AML-193 (cell line): ENCODE data around the gene CTSC.
A peak's percentile ranks its signal among the peaks of the same experiment; 100 is the strongest.
"Not testable (repeated sequence)": the region's sequence is repeated elsewhere in the genome, so short reads cannot be mapped to it uniquely, and the experiment has no call there.

Source experiments
- DNase-seq, 2 experiments: peaks; one replicate each; lab custom pipeline; 2025; lab: John Stamatoyannopoulos, UW

CTSC gene

GRCh38 chr11:88352139-88352538, 14.6 kb upstream of the CTSC start:
- DNase-seq, result no peak

GRCh38 chr11:88348870-88349269, 11.3 kb upstream of the CTSC start:
- no peak for DNase-seq

- no peak for DNase-seq
These were observed 8.4 kb upstream of the CTSC start for GRCh38 chr11:88345949-88346348.

GRCh38 chr11:88345408-88345807, 7.9 kb upstream of the CTSC start:
- DNase-seq, result peak; percentile 65 to 71

GRCh38 chr11:88344869-88345268, 7.3 kb upstream of the CTSC start:
- peak; percentile 36 to 41 for DNase-seq

GRCh38 chr11:88341522-88342251, 4.2 kb upstream of the CTSC start:
- no peak for DNase-seq

GRCh38 chr11:88340366-88340935, 2.9 kb upstream of the CTSC start:
- DNase-seq, result no peak

GRCh38 chr11:88337987-88338668, 592 bp upstream of the CTSC start:
- DNase-seq, result peak; percentile 96 to 97

- peak in 1 of 2 experiments; percentile 57 for DNase-seq
These were observed 2.3 kb downstream of the CTSC start for GRCh38 chr11:88335284-88335683.

GRCh38 chr11:88333862-88334261, 3.7 kb downstream of the CTSC start:
- DNase-seq, result no peak

- DNase-seq, result peak in 1 of 2 experiments; percentile 11
These were observed 4.7 kb downstream of the CTSC start for GRCh38 chr11:88332851-88333250.

GRCh38 chr11:88330826-88331428, 6.6 kb downstream of the CTSC start:
- no peak for DNase-seq

- no peak for DNase-seq
These were observed 7.8 kb downstream of the CTSC start for GRCh38 chr11:88329563-88330250.

- DNase-seq, result no peak
These were observed 9.9 kb downstream of the CTSC start for GRCh38 chr11:88327462-88328143.

GRCh38 chr11:88327061-88327460, 10.5 kb downstream of the CTSC start:
- no peak for DNase-seq

- DNase-seq, result no peak
These were observed 11.4 kb downstream of the CTSC start for GRCh38 chr11:88326099-88326498.

GRCh38 chr11:88324562-88325345, 12.8 kb downstream of the CTSC start:
- DNase-seq, result no peak

GRCh38 chr11:88322881-88323280, 14.7 kb downstream of the CTSC start:
- DNase-seq, result not testable (repeated sequence)

- not testable (repeated sequence) for DNase-seq
These were observed 16.1 kb downstream of the CTSC start for GRCh38 chr11:88321412-88321811.

GRCh38 chr11:88320149-88320559, 17.4 kb downstream of the CTSC start:
- DNase-seq, result no peak

- no peak for DNase-seq
These were observed 19.5 kb downstream of the CTSC start for GRCh38 chr11:88318017-88318416.
